Skeletal muscle satellite cell (primary cell): ENCODE results near the gene SLU7.
A peak's percentile ranks its signal among the peaks of the same experiment; 100 is the strongest.
"Not testable (repeated sequence)": the region's sequence is repeated elsewhere in the genome, so short reads cannot be mapped to it uniquely, and the experiment has no call there.

ENCODE experiments used
- H3K27me3 ChIP-seq: 2 replicates; pipeline ENCODE4 v1.7.0; 2013; ENCODE audit warnings: low read length; ENCODE audit not compliant: control insufficient read depth, insufficient read depth
- H3K36me3 ChIP-seq: 2 replicates; pipeline ENCODE4 v1.7.0; 2013; ENCODE audit warnings: mild to moderate bottlenecking, control low read depth, low read length; ENCODE audit not compliant: insufficient read depth
- H3K4me1 ChIP-seq: 2 replicates; pipeline ENCODE4 v1.7.0; 2013; ENCODE audit warnings: low read length; ENCODE audit not compliant: control insufficient read depth, insufficient read depth
- H3K4me2 ChIP-seq: 2 replicates; pipeline ENCODE4 v1.7.0; 2013; ENCODE audit warnings: mild to moderate bottlenecking, low read length
- H3K4me3 ChIP-seq: 2 replicates; pipeline ENCODE4 v1.7.0; 2013; ENCODE audit warnings: low read length
- H3K9ac ChIP-seq: 2 replicates; pipeline ENCODE4 v1.7.0; 2013; ENCODE audit warnings: mild to moderate bottlenecking, low read depth, low read length, moderate library complexity
- H3K9me3 ChIP-seq: replicated peaks from 2 replicates; pipeline ENCODE4 v1.7.0; 2013; ENCODE audit warnings: mild to moderate bottlenecking, control low read depth, low read length

The SLU7 gene

GRCh38 chr5:160448886-160449285 lies 30.0 kb upstream of the SLU7 start:
- Histone ChIP-seq H3K4me3 (no peak overlapping the region), H3K9me3 (no peaks in the 10 kb centered on the region), H3K4me1 (no peaks in the 10 kb centered on the region), H3K27me3 (peaks cover 25% of the 10 kb centered on the region), H3K9ac (no peak overlapping the region), H3K36me3 (no peaks in the 10 kb centered on the region), H3K4me2 (no peak overlapping the region)

GRCh38 chr5:160445751-160446150 lies 26.9 kb upstream of the SLU7 start:
- Histone ChIP-seq H3K27me3 (peaks cover 13% of the 10 kb centered on the region), H3K9ac (no peak overlapping the region), H3K36me3 (no peaks in the 10 kb centered on the region), H3K4me2 (no peak overlapping the region), H3K9me3 (no peaks in the 10 kb centered on the region), H3K4me1 (no peaks in the 10 kb centered on the region), H3K4me3 (no peak overlapping the region)

- H3K4me1 ChIP-seq: no peaks in the 10 kb centered on the region
- no peak overlapping the region for H3K9ac ChIP-seq
- no peaks in the 10 kb centered on the region for H3K36me3 ChIP-seq
- no peaks in the 10 kb centered on the region for H3K9me3 ChIP-seq
- H3K4me3 ChIP-seq: no peak overlapping the region
- H3K27me3 ChIP-seq: peaks cover 13% of the 10 kb centered on the region
- H3K4me2 ChIP-seq: no peak overlapping the region
These were observed 26.3 kb upstream of the SLU7 start for GRCh38 chr5:160445132-160445531.

DNA sequence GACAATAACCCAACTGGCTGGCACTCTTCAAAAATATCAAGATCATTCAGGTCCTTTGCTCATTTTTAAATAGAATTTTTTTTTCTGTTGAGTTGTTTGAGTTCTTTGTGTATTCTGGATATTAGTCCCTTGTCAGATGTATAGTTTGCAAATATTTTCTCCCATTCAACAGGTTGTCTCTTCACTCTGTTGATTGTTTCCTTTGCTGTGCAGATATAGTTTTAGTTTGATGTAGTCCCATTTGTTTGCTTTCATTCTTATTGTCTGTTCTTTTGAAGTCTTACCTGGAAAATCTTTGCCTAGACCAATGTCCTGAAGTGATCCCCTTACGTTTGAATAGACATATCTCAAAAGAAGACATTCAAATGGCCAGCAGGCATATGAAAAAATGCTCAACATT lies 25.5 kb upstream of the SLU7 start:
- Histone ChIP-seq H3K4me1 (no peaks in the 10 kb centered on the region), H3K9ac (no peak overlapping the region), H3K4me3 (no peak overlapping the region), H3K4me2 (no peak overlapping the region), H3K36me3 (no peaks in the 10 kb centered on the region), H3K27me3 (peaks cover 13% of the 10 kb centered on the region), H3K9me3 (no peaks in the 10 kb centered on the region)

GRCh38 chr5:160442824-160443431 lies 24.0 kb upstream of the SLU7 start:
- H3K4me3 ChIP-seq: no peak overlapping the region
- H3K27me3 ChIP-seq: peaks cover 13% of the 10 kb centered on the region
- no peaks in the 10 kb centered on the region for H3K36me3 ChIP-seq
- H3K9me3 ChIP-seq: no peaks in the 10 kb centered on the region
- H3K4me1 ChIP-seq: peaks cover 6% of the 10 kb centered on the region
- H3K4me2 ChIP-seq: no peak overlapping the region
- no peak overlapping the region for H3K9ac ChIP-seq

DNA sequence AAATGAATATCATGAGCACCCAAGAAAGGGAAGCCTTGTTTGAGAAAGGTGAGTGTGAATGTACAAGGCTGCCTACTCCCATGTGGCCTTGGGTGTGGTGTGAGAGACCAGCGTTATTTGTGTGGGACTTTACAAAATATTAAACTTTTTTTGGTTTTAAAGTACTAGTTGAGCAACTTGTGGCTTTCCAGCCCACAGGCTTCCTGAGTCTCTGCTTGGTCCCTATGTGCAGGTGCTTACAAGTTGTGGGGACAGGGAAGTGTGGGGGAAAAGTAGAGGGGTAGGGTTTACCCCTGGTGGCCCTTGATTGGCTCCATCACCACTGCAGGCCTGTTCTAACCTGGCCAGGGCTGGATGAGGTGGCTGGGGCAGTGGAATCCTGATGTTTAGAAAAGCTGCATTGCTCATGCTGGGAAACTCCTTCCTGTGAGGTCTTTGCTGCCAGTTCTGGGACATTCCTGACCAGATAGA lies 22.5 kb upstream of the SLU7 start:
- Histone ChIP-seq H3K4me1 (peaks cover 6% of the 10 kb centered on the region), H3K27me3 (peaks cover 15% of the 10 kb centered on the region), H3K9ac (no peak overlapping the region), H3K4me3 (no peak overlapping the region), H3K9me3 (no peaks in the 10 kb centered on the region), H3K36me3 (no peaks in the 10 kb centered on the region), H3K4me2 (no peak overlapping the region)

GRCh38 chr5:160439205-160439600 lies 20.3 kb upstream of the SLU7 start:
- Histone ChIP-seq H3K9ac (peak overlapping the region; percentile 15), H3K4me2 (peak overlapping the region; percentile 84), H3K9me3 (no peaks in the 10 kb centered on the region), H3K4me1 (peaks cover 6% of the 10 kb centered on the region), H3K27me3 (peaks cover 19% of the 10 kb centered on the region), H3K36me3 (no peaks in the 10 kb centered on the region), H3K4me3 (peak overlapping the region; percentile 70)

DNA sequence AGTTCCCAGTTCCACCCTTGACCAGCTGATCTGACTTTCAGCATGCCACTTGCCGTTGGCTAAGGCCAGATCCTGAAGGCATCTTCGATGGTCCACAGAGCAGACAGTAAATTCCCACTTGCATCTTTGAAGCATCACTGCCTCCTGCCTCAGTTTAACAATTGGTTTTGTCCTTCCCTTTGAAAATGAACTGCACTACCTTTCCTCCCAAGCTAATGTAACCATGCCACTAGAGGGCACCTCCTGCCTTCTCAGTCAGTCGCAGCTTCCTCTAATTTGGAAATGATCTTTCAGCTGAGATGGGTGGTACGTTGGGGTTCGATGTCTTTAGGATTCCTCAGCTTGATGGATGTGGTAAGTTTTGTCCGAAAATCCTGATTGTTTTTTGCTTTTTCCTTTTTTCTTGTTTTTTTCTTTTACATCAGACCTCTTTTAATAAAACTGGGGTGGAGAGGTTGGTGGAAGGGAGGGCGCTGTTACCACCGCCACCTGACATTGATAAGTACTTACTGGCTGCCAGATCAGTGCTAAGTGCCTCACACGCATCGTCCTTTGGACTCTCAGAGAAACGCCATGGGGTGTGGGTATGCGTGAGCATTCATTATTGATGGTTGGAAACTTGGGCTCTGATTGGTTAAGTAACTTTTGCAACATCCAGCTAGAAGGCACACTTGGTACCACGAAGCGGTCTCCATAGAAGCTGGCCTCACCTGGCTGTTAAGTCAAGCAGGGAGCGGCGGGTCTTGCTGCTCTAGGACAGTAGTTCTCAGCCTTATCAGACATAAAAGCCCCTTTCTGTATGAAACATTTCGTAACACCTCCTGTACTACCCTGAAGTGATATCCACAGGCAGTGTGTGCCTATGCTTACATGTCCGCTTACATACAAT lies 19.7 kb upstream of the SLU7 start:
- Histone ChIP-seq H3K27me3 (peaks cover 19% of the 10 kb centered on the region), H3K36me3 (no peaks in the 10 kb centered on the region), H3K9ac (peak overlapping the region; percentile 15), H3K4me2 (peak overlapping the region; percentile 84), H3K4me3 (peak overlapping the region; percentile 70), H3K9me3 (no peaks in the 10 kb centered on the region), H3K4me1 (peaks cover 6% of the 10 kb centered on the region)

DNA sequence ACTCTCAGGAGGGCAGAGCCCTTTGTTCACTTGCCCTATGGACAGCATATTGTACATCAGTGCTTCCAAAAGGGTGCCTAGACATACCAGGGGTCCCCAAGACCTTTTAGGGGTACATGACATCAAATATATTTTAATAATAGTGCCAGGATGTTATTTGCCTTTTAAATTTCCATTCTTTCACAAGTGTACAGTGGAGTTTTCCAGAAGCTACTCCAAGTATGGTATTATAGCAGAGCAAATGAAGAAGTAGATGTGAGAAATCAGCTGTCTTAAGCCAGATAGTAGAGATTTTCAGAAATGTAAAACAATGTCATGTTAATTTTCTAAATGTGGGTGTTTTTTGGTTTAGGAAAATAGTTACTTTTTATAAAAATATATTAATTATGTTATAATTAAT lies 18.4 kb upstream of the SLU7 start:
- no peaks in the 10 kb centered on the region for H3K9me3 ChIP-seq
- H3K36me3 ChIP-seq: no peaks in the 10 kb centered on the region
- H3K4me3 ChIP-seq: no peak overlapping the region
- H3K27me3 ChIP-seq: peaks cover 16% of the 10 kb centered on the region
- H3K4me1 ChIP-seq: peaks cover 6% of the 10 kb centered on the region
- H3K4me2 ChIP-seq: no peak overlapping the region
- H3K9ac ChIP-seq: no peak overlapping the region

DNA sequence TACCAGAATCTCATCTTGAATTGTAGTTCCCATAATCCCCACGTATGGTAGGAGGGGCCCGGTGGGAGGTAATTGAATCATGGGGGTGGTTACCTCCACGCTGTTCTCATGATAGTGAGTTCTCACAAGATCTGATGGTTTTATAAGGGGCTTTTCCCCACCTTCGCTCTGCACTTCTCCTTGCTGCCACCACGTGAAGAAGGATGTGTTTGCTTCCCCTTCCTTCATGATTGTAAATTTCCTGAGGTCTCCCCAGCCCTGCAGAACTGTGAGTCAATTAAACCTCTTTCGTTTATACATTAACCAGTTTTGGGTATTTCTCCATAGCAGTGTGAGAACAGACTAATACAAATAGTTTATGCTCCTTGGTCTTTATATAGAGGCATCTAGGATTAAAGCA lies 17.8 kb upstream of the SLU7 start:
- H3K4me3 ChIP-seq, H3K4me2 ChIP-seq, H3K36me3 ChIP-seq, H3K4me1 ChIP-seq, H3K9ac ChIP-seq, H3K9me3 ChIP-seq: not testable (repeated sequence)
- H3K27me3 ChIP-seq: peaks cover 14% of the 10 kb centered on the region

GRCh38 chr5:160436017-160436416 lies 17.1 kb upstream of the SLU7 start:
- Histone ChIP-seq H3K9me3 (no peaks in the 10 kb centered on the region), H3K36me3 (no peaks in the 10 kb centered on the region), H3K4me3 (no peak overlapping the region), H3K4me1 (peaks cover 6% of the 10 kb centered on the region), H3K27me3 (peaks cover 14% of the 10 kb centered on the region), H3K4me2 (no peak overlapping the region), H3K9ac (no peak overlapping the region)

DNA sequence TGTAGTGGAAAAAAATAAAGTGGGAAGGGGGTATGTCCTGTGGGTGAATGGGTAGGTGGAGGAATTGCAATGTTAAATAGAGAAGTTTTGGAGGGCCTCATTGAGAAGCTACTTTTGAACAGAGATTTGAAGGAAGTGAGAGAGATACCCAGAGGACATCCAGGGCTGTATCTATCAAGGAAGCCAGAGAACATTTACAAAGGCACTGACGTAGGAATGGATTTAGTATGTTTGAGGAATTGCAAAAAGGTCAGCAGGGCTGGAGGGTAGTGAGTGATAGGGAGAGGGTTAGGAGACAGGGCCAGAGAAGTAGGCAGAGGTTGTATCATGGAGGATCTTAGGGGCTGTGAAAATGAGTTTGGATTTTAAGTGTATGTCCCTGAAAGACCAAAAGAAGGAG lies 16.7 kb upstream of the SLU7 start:
- no peak overlapping the region for H3K4me3 ChIP-seq
- no peaks in the 10 kb centered on the region for H3K9me3 ChIP-seq
- no peaks in the 10 kb centered on the region for H3K36me3 ChIP-seq
- peaks cover 6% of the 10 kb centered on the region for H3K4me1 ChIP-seq
- no peak overlapping the region for H3K4me2 ChIP-seq
- no peak overlapping the region for H3K9ac ChIP-seq
- peaks cover 14% of the 10 kb centered on the region for H3K27me3 ChIP-seq
